ENCODE measurements around the gene GNAZ.

Gene GNAZ

DNA sequence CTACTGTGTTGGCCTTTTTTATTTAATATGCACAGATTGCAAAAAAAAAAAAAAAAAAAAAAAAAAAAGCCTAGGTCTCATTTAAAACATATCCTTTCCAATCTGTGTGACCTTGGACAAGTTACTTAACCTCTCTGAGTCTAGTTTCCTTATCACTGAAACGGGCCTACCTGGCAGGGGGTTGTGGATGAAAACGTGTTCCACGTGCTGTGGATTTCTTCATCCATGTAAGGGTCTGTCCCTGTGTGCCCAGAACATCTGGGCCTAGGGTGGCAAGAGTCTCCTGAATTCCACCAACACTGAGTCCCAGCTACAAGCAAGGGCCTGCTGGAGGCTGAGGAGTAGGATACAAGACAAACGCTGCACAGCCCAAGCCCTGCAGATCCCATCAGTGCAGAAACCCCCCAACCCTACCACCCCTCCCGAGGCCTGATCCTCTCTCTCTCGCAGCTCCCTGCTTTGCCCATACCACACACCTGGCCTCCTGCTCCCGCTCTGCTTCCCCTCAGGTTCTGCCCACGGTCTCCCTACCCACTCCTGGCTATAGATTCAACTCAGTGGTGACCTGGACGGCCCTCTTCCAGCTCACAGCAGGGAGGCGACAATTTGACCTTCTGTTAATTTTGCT, 4.7 kb upstream of the GNAZ start:
- peak in 1 of 2 donors; percentile 7 for DNase-seq

DNA sequence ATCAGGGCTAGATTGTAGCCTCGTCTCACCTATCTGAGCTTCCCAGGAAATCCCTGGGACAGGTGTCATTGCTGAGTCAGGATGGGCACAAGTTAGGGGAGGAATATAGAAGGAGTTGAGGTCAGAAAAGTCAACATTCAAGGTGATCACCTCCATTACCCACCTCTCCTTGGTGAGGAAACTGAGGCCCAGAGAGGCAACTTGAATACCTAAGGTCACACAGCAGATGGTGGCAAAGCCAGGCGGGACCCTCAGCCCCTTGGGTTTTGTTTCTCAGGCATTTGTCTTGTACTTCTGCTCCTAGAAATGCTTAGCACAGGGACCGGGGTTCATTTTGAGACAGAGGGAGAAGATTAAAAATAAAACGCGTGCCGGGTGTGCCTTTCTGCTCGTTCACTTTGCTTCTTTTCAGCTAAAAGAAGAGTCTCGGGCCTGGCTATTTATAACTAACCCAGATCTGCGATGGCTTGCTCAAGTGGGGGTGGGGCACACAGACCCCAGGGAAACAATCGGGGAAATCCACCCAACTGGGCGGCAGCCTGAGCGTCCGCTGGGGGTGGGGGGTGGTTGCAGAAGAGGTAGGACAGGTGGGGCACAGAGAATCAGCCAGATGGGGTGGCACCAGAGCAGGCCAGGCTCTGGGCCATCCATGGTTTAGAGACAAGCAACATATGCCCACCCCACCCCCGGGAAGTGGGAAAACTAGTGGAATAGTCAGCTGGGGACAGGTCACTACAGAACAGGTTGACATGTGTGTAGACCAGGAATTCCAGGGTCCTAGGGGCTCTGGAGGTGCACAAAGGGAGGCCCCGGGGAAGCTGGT, 3.9 kb upstream of the GNAZ start:
- DNase-seq: peak in 1 of 2 donors; percentile 7

DNA sequence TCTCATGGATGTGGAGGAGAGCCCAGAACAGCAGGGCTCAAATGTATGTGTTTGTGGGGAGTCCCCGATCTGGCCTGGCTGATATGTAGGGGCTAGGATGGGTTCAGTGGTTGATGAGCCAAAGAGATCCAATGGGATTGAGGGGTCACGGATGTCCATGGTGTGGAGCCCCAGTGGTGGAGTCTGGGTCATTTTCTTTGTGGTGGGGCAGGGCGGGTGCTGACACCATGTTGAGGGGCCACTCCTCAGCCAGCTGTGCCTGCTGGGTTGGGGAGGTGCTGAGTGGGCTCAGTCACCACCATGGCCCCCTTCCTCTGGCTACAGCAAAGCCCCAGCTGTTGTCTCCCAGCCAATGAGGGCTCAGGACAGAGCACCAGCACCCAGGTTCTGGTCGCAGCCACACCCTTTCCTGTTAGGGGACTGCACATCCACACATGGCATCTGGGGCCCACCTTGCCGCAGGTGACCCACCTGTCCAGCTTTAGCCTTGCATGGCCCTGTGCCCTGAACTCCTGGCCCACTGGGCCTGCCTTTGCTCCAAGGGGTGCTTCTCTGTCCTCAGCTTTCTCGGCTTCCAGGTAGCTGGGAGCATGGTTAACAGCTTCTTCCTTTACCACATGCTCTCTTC, 3.2 kb upstream of the GNAZ start:
- DNase-seq: peak in 1 of 2 donors; percentile 8

DNA sequence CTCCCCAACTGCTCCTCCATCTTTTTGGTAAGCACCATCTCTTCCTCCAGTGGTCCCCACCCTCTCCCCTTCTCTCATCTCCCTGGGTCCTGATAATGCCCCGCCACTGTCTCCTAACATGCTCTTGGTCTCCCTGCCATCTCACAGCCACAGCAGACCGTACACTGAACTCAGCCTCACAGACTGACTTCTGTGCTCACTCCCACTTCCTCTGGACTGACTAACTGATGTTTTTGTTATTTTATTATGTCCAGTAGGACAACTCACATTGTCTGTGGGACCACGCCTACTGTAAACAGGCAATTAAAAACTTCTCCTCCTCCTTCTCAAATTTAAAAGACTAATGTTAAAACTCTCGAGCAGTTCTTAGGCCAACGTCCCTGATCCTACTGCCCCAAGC, 2.6 kb upstream of the GNAZ start:
- peak in 1 of 2 donors; percentile 4 for DNase-seq

DNA sequence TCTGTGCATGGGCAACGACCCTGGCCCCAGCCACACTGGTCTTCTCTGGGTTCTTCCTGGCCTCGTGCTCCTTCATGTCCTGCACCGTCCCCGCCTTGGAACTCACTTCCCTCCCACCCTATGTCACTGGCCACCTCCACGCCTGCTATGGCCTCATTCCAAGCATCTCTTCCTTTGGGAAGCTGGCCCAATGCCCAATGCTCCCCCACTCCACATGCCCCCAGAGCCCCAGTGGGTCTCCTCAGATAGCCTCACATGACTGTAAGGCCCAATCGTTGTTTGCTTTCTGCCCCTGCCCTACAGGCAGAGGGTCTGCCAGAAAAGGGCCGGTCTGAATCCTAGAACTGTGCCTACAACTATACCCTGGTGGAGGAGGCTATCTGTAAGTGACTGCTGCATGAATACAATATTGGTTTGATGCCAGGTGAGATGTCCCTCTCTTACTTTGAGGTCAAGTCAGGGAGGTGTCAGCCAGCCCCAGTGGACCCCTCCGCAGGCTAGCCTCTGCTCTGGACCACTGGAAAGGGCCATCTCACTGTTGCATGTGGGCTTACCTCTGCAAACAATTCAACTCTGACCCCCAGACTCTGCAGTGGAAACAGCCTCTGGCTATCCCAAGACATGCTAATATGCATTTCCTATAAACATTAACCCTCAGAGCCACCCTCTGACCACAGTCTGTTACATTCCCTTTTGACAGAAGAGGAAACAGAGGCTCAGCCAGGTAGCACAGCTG, 2.1 kb upstream of the GNAZ start:
- peak in 1 of 2 donors; percentile 6 for DNase-seq

DNA sequence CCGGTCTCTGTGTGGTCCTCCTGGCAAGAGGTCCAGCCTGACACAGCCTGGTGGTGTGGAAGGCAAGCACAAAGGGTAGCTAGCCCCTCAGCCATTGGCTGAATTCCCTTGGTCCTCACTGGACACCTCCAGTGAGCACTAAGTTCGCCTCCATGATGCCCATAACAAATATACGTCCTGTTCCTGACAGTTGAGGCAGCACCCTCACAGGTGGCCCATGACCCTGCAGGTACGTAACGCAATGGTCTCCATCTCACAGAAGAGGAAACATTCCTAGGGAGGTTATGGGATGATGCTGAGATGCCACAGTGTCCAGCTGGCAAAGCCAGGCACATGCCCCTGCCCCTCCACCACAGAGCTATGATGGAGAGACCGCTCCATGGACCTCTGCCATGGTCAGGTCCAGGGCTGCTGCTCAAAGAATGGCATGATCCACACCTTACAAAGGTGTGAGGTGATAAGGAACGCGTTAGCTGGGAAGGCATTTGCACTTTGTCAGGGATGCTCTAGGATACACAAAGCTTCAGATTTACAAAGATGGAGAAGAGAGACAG, 1.4 kb upstream of the GNAZ start:
- DNase-seq: peak in 1 of 2 donors; percentile 5

DNA sequence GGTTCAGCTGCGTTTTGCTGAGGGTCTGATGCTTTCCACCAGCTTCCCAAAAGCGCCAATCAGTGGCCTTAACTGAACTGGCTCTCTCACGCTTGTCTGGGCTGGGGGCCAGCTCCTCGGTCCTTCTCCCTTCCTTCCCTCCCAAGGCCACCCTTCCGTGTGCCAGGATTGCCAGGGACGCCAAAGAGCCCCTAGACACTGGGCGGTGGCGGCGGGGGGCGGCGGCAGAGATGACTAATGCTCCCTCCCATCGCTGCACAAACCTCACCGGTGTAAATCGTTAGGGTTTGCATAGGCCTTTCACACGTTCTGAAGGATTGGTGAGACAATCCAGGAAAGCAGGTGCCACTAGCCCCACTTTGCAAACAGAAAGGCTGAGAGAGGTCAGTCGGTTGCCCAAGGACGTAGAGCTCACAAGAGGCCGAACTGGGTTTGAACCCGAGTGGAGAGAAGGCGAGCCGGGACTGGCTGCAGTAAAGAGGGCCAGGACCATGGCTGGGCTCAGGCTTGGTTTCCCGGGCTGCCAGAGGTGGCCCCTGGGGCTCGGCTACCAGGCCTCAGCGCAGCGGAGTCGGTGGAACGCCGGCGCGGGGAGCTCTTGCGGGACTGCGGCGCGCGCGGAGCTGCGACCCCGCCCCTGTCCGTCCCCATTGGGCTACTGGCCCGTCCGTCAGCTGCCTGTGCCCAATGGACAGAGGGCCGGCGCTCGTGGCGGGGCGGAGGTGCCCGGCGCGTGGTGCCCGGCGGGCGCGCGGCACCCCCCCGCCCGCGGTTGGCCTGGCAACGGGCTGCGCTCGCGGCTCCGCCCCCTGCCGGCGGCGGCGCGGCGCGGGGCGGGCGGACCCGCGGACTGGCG, 589 bp upstream of the GNAZ start:
- DNase-seq: peak; percentile 90 to 92

DNA sequence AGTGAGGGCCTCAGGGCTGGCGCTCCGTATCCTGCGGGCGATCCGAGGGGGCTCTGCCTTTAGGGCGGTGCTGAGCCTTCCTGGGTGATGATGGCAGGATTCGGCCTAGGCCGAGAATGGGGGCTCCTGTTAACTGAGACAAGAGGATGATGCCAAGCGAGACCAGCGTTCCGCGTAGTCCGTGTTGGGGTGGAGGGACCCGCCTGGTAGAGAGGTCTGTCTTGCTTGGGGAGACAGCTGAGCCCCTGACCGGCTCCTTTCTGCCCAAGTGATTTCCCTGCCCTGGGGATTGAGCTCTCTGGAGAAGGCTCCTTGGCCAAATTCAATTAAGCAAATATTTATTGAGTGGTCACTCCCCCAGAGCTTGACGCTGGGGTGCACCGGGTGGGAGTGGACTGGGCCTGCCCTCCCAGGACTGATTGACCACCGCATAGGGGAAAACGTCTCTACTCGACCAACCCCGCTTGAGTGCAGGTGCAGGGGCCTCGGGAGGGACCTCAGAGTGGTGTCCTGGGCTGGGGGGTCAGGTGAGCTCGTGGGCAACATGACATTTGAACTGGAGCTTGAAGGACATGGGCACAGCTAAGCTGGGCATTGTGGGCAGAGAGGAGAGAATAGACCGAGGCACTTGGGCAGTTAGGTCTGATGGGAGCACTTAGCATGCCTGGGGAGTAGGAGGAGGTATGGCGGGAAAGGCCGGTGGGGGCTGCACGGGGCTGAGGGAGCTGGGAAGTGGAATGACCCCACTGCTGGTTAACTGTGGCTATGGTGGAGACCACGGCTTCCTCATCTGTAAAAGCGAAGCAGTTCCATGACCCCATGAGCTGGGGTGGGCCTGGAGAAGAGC, 1.1 kb downstream of the GNAZ start:
- no peak for DNase-seq

DNA sequence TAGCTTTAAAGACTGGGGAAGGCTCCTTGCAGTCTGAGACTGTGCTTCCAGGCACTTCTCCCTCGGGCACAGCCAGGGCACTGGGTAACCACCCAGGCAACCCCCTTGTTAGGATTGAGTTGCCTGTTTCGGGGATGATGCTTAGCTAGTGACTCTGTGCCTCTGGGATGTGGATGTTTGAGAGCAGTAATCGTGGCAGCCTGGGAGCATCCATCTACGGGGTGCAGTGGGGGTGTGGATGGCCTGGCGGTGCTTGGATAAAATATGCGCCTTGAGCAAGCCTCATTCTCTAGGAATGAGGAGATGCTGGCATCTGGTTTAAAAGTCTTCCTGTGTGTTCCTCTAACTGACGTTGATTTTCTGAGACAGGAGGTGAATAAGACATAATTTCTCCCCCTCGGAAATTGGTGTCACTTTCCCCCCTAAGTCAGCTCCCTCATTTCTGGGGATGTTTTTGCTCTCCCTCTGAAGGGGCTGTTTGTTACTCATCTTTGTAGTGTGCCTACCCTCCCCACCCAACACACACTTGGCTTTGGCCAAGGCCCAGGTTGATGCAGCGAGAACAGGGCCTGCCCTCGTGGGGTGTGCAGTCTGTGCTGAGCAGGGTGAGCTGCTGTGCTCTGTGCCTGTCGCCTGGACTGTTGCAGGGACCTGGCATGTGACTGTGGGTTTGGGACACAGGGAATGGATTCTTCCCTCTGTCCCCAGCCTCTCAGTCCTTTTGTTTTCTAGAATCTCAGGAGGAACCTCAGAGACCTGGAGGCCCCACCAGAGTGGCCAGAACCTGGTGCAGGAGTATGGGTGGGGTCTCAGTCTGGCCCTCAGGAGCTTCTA, 2.0 kb downstream of the GNAZ start:
- DNase-seq: no peak

DNA sequence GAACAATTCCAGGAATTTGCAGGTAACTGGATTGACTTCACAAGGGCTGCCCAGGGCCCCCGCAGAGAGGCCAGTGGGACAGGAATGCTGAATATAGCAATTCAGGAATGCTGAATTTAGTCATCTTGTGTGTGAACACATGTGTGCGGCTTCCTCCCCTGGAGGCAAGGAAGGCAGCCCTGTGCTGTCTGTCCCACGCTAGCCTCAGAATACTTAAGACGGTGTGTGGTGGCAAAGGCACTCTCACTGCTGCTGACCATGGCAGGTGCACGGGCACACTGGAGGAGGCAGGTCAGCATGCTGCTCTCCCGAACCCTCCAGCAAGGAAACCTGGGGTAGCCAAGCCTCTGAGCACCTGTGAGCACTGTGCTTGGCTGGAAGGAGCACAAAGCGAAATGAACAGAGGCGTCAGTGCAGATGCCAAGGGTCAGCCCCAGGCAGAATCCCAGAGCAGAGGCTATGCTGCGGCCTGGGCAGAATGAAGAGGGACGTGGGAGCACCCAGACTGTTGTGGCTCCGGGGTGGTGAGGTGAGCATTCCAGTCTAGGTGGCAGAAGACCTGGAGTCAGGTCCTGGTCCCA, 2.7 kb downstream of the GNAZ start:
- DNase-seq: no peak

DNA sequence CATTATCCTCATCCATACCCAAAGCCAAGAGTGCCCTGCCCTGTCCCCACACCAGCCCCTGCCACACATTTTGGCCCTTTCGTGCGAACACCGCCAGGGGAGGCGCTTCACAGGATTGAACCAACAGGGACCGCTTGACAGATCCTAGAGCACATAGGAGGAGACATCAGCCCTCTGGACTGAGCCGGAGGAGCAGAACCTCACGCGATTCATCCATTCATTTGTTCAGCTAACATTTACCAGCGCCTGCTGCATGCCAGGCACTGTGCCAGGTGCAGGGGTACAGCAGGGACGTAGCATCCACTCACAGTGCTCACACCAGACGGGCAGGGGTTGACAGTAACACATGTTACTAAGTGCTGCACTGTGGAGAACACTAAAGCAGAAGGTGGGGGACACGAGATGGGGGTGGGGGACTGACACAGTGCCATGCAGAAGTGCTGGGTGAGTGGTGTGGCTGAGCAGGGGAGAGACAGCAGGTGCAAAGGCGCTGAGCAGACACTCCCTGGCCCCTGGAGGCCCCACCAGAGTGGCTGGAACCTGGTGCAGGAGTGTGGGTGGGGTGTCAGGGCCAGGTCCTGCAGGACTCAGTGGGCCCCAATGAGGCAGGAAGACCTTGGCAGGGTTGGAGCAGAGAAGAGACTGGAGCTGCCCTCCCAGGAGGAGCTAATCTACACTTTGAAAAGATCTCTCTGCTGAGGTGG, 3.4 kb downstream of the GNAZ start:
- no peak for DNase-seq

DNA sequence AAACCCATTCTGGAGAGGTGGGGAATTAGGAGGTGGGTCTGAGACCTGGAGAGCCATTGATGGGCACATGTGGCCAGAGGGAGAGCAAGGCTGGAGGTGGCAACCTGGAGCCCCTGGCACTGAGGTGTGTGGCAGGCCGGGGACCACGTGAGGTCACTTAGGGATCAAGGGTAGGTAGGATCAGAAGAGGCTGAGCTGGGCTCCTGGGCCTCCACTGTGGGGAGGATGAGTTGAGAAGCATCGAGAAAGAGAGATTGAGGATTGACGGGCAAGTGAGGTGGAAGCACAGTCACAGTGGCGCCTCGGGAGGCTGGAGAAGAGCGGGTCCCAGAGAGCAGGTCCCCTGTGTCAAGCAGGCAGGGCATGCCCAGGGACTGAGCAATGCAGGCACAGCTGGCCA, 4.1 kb downstream of the GNAZ start:
- no peak for DNase-seq

DNA sequence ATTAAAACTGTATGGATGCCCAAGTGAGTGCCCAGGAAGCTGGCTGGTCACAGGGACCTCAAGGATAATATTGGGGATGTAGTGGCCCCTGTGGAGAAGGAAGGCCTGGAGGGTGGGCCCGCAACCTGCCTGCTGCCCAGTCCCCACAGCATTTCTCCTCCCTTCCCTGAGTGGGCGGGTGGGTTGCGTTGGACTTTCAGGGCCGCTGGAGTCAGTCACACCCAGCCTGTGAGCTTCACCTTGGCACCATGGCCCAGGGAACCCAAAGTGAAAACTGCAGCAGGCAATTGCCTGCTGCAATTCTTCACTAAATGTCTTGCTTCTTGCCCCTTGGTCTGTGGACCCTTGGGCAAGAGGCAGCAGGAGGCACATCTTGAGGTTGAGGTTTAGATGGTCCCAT, 4.7 kb downstream of the GNAZ start:
- DNase-seq: no peak

DNA sequence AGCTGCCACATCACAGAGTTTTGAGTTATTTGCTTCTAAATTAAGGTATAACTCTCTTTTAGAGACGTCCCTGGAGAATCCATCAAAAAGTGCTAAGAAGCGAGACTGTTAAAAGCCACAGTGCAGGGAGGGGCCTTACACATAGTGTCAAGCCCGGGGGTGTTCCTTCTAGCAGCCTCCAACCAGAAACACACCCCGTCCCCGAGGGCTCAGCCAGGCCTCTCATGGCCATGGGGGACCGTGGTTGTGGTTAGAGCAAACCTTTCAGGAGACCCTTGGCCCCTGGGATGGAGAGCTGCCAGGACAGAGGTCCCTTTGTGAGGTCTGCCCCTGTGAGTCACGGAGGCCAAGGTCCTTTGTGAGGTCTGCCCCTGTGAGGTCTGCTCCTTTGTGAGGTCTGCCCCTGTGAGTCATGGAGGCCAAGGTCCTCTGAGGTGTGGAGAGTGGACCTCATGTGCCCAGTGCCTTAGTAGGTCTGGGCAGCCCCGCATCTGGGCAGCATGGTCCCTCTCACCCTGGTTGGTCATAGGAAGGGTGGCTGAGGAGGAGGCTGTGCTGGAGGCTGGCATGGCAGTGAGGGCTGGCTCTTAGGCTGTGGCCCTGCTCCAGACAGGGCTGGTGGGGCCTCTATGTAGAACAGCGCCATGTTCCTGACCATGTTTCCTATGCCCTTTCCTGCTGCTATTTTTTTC, 5.4 kb downstream of the GNAZ start:
- no peak for DNase-seq

DNA sequence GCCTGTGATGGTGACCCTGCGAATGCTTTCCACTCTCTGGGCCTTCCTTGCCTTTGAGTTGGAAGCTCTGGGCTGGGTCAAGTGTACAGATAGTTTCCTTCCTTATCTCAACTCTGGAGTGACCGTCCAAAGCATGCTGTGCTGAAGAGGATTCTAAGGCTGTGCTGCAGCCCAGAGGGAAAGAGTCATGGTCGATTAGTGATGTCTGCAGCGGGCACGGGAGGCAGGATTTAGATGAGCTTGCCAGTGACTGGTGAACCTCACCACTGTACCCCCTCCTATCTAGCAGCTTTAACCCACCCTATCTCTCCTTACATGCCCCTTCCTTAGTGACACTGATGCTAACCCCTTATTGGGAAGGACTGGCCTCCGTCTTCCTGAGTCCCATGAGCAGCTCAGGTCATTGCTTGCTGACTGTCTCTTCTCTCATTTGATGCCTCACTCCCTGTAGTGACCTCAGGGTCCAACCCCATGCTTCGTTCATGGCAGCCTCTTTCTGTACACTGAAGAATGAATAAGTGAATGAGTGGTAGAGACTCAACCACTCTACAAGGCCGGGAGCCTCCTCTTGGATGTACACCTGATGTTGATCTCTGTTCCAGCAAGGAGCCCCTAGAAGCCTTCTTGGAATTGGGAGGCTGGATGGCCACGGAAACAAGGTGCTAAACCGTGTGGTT, 6.7 kb downstream of the GNAZ start:
- no peak for DNase-seq

DNA sequence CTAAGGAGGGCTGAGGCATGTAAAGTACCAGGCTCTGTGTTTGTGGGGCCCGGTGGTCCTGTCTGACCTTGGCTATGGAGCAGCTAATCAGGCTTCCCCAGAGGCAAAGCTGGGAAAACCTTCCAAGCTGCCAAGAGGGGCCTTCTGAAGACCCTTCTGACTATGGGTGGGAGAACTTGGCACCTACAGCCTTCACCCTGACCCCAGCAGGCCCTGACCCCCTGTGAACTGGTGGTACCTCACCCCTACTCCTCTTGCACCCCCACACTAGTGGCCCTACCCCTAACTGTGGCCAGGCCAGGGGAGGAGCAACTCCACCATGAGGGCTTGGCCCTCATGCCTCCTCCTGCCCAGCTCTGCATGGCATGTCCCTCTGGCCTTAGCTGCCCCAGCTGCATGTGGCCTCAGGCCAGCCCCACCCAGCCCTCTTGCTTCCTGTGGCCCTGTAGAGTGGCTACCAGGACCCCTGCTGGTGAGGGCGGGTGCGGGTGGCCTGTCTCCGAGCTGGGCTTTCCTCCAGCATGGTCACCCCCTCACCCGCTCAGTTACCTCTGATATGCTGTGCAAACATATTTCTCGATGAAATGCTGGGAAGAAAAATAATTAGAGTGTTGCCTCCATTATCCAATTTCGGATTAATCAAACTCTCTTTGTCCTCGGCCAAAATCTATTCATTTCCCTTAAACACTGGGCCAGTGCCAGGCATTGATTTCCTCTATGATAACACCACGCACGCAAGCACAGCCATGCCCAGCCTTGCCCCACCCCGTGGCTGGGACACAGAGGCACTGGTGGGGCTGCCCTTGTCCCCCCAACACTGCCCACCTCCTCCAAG, 7.5 kb downstream of the GNAZ start:
- no peak for DNase-seq

DNA sequence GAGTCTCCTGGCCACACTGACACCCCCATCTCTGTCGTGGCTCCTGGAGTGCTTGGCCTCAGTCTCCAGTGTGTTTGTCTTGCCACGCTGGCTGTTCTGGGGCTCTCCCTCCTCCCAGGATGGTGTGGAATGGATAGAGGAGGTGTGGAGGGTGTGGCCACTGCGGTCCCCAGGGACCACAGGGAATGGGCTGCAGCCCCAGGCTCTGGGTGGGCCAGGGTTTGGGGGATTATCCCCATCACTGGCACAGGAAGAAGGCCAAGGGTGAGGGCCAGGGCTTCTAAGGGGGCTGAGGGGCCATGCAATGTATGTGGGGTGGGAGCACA, 8.1 kb downstream of the GNAZ start:
- DNase-seq: no peak
